Effector memory CD8-positive, alpha-beta T cell (primary cell): ENCODE data around the gene CTCFL.
"Not testable (repeated sequence)": the region's sequence is repeated elsewhere in the genome, so short reads cannot be mapped to it uniquely, and the experiment has no call there.

Experiments
- ATAC-seq: fragments of 150-1000 bp; cut with Tn5 transposase; replicated peaks from 2 replicates; pipeline ENCODE4 v1.10.0; 2021; ENCODE audit warnings: mild to moderate bottlenecking, moderate library complexity
- DNase-seq, 3 experiments: peaks; one replicate each; pipeline ENCODE4 v3.0.0; 2021
- H3K27ac Mint-ChIP-seq, 2 donors: one replicate each; pipeline ENCODE4 v1.8.0; 2022; ENCODE audit warnings: mild to moderate bottlenecking in 2 of 2, mixed read lengths in 2 of 2, moderate library complexity in 2 of 2
- H3K27me3 Mint-ChIP-seq, 2 donors: one replicate each; pipeline ENCODE4 v1.8.0; 2022; ENCODE audit warnings: mixed read lengths in 2 of 2
- H3K36me3 Mint-ChIP-seq: one replicate; pipeline ENCODE4 v1.8.0; 2022; ENCODE audit warnings: mild to moderate bottlenecking, moderate library complexity, mixed read lengths; ENCODE audit not compliant: insufficient read depth
- H3K4me1 Mint-ChIP-seq, 2 donors: one replicate each; pipeline ENCODE4 v1.8.0; 2022; ENCODE audit warnings: low read depth in 2 of 2, mixed read lengths in 2 of 2
- H3K4me3 Mint-ChIP-seq, 2 donors: one replicate each; pipeline ENCODE4 v1.8.0; 2022; ENCODE audit warnings: mild to moderate bottlenecking in 2 of 2, mixed read lengths in 2 of 2, moderate library complexity in 2 of 2
- H3K9me3 Mint-ChIP-seq, 2 donors: one replicate each; pipeline ENCODE4 v1.8.0; 2022; ENCODE audit warnings: mixed read lengths in 2 of 2

Gene CTCFL

DNA sequence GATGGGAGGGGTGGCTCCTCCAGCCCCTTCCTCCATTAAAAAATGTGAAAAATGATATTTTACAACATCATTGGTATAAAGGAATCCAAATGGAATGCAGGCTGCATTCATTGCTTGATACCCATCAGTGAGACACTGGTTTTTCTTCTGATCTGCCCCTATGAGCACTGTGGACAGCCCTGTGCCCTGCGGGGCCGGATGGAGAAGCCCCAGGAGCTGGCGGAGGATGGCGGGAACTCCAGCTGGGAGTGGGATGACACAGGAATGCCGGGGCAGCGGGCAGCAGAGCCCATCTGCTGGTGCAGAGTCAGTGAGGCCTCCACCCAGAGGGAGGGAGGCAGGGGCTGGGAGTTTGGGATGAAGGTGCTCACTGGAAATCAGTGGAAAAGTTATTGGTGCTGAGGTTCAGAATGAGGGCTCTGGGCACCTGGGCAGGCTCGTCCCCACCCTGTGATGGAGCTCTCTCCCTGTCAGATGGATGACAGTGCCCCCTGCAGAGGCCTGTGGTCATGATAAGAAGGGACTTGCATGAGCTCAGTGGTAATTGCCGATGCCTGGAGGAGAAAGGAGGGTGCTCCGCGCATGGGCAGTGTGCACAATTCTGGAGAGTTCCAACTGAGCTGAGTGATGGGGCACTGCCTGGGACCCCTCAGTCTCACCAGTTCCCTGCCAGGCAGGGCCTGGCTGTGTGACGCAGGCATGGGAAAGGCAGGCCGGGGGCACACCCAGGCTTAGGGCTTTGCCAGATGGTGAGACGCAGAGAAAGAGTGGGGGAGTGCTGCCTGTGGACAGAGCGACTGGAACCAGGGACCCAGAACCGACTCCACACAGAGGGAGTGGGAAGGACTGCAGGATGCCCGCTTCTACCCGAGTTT lies 23.2 kb downstream of the CTCFL start:
- peaks cover 47 to 61% of the 10 kb centered on the region in 2 donors for H3K27me3 Mint-ChIP-seq
- no peaks in the 10 kb centered on the region for H3K9me3 Mint-ChIP-seq
- H3K36me3 Mint-ChIP-seq = no peaks in the 10 kb centered on the region
- no peak overlapping the region for H3K27ac Mint-ChIP-seq
- DNase-seq (no peak), ATAC-seq (no peak)
- no peak overlapping the region for H3K4me3 Mint-ChIP-seq
- peaks cover 5% of the 10 kb centered on the region in 2 donors for H3K4me1 Mint-ChIP-seq

DNA sequence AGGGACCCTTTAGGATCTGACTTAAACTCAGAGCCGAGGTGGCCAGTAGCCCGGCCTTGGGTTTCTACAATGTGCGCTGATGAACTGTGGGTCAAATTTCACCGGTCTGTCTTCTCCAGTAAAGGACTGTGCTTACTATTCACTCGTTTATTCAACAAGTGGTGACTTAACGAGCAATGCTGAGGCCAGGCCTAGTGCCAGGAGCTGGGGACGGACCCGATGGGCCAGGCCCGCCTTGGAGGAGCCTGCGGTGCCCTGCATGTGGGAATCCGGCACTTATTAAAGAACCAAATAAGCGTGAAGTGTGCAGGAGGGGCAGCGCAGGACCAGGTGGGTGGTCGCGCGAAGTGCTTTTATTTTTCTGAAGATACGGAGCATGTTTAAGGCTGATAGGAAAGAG lies 24.0 kb downstream of the CTCFL start:
- Mint-ChIP-seq H3K27me3 (peaks cover 55 to 68% of the 10 kb centered on the region in 2 donors), H3K4me1 (peaks cover 5% of the 10 kb centered on the region in 2 donors), H3K27ac (no peak overlapping the region), H3K4me3 (no peak overlapping the region), H3K9me3 (no peaks in the 10 kb centered on the region), H3K36me3 (no peaks in the 10 kb centered on the region)
- ATAC-seq = no peak
- DNase-seq = no peak

DNA sequence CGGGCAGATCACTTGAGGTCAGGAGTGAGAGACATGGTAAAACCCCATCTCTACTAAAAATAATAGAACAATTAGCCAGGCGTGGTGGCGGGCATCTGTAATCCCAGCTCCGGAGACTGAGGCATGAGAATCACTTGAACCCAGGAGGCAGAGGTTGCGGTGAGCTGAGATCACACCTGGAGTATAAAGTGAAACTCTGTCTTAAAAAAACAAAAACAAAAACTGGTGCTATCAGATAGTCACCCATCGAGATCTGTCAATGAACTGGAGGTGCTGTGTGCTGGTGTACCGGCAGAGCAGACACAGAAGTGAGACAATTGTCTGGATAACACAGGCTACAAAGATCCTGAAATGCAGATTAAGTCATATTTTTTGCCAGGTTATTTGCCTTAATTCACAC lies 24.7 kb downstream of the CTCFL start:
- H3K9me3 Mint-ChIP-seq = no peaks in the 10 kb centered on the region
- DNase-seq (no peak), ATAC-seq (no peak)
- peaks cover 5% of the 10 kb centered on the region in 2 donors for H3K4me1 Mint-ChIP-seq
- peaks cover 59 to 72% of the 10 kb centered on the region in 2 donors for H3K27me3 Mint-ChIP-seq
- no peak overlapping the region for H3K4me3 Mint-ChIP-seq
- no peak overlapping the region for H3K27ac Mint-ChIP-seq
- H3K36me3 Mint-ChIP-seq = no peaks in the 10 kb centered on the region

DNA sequence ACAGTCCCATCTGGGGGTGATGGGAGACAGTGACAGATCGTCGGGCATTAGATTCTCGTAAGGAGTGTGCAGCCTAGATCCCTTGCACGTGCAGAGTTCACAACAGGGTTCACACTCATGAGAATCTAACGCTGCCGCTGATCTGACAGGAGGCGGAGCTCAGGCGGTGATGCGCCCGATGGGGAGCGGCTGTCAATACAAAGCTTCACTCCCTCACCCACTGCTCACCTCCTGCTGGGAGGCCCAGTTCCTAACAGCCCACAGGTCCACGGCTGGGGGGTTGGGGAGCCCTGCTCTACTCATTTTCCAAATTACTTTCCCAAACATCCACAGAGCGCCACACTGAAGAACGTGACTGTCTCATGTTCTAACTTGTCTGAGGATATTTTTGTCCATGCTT lies 25.3 kb downstream of the CTCFL start:
- no peaks in the 10 kb centered on the region for H3K36me3 Mint-ChIP-seq

DNA sequence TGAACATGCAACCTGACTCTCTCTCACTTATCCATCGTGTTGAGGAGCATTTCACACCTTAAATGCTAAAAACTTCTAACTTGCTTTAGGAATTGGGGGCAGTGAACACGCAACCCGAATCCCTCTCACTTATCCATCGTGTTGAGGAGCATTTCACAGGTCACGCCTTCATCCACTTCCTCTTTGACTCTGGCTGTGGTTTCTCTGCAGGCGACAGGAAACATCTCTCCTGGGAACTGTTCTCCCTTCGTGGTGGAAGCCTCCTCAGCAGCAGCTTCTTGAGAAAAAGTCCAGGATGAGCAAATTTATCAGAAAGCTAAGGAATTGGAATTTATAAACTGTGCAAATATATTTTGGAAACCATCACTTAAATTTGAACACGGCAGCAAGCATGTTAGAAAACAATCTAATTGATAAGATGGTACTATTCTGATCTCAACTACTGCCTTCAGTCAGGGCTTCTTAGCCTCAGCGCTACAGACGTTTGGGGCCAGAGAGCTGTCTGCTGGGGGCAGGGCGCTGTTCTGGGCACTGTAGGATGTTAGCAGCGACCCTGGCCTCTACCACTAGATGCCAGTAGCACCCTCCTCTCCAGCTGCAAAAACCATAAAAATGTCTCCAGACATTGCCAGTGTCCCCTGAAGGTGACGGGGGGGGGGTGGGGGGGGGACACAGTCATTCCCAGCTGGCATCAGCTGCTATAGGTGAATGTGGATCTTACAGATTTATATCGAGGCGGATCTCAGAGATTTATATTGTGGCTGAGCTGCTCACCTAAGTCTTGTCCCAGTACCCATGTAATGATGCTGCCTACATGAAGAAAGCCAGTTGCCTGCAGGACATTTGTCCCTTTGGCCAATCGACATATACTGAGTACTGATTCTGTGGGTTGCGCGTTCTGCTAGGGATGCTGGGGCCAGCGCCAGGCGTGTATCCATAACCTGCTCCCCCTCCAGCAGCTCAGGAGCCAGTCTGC lies 26.2 kb downstream of the CTCFL start:
- ATAC-seq (peak; percentile 86), DNase-seq (peak; percentile 22 to 30 (median 26))
- Mint-ChIP-seq H3K4me1 (peaks cover 7 to 9% of the 10 kb centered on the region in 2 donors), H3K27me3 (peaks cover 63 to 68% of the 10 kb centered on the region in 2 donors), H3K27ac (no peak overlapping the region), H3K4me3 (no peak overlapping the region), H3K9me3 (no peaks in the 10 kb centered on the region), H3K36me3 (no peaks in the 10 kb centered on the region)

More for the DNA sequence above, 25.3 kb downstream of the CTCFL start:
- Mint-ChIP-seq H3K27ac (no peak overlapping the region), H3K9me3 (no peaks in the 10 kb centered on the region), H3K4me3 (no peak overlapping the region), H3K4me1 (peaks cover 7 to 9% of the 10 kb centered on the region in 2 donors), H3K27me3 (peaks cover 63 to 72% of the 10 kb centered on the region in 2 donors)
- DNase-seq (no peak), ATAC-seq (no peak)

DNA sequence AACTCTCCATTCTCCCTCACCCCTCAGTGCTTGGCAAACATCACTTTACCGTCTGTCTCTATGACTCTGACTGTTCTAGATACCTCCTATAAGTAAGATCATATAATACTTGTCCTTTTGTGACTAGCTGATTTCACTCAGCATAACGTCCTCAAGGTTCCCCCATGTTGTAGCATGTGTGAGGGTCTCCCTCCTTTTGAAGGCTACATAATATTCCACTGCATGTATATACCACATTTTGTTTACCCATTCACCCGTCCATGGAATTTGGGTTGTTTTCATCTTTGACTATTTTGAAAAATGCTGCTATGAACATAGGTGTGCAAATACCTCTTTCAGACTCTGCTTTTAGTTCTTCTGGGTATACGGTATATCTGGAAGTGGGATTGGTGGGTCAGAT lies 28.3 kb downstream of the CTCFL start:
- Mint-ChIP-seq H3K36me3 (no peaks in the 10 kb centered on the region), H3K4me1 (peaks cover 7 to 9% of the 10 kb centered on the region in 2 donors), H3K4me3 (no peak overlapping the region), H3K27ac (no peak overlapping the region), H3K27me3 (peaks cover 46 to 48% of the 10 kb centered on the region in 2 donors), H3K9me3 (no peaks in the 10 kb centered on the region)
- ATAC-seq (no peak), DNase-seq (no peak)

DNA sequence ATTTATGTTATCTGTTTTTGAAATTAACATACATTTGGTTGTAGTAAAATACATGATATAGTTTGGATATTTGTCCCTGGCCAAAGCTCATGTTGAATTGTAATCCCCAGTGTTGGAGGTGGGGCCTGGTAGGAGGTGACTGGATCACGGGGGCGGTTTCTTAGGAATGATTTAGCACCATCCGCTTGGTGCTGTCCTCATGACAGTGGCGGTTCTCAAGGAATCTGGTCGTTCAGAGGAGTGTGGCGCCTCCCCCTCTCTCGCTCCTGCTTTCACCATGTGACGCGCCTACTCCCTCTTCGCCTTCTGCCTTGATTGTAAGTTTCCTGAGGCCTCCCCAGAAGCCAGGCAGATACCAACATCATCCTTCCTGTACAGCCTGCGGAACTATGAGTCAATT lies 29.0 kb downstream of the CTCFL start:
- peaks cover 40 to 42% of the 10 kb centered on the region in 2 donors for H3K27me3 Mint-ChIP-seq
- H3K9me3 Mint-ChIP-seq = no peaks in the 10 kb centered on the region
- H3K27ac Mint-ChIP-seq = no peak overlapping the region
- DNase-seq (no peak), ATAC-seq (no peak)
- H3K36me3 Mint-ChIP-seq = no peaks in the 10 kb centered on the region
- peaks cover 7 to 9% of the 10 kb centered on the region in 2 donors for H3K4me1 Mint-ChIP-seq
- H3K4me3 Mint-ChIP-seq = no peak overlapping the region

DNA sequence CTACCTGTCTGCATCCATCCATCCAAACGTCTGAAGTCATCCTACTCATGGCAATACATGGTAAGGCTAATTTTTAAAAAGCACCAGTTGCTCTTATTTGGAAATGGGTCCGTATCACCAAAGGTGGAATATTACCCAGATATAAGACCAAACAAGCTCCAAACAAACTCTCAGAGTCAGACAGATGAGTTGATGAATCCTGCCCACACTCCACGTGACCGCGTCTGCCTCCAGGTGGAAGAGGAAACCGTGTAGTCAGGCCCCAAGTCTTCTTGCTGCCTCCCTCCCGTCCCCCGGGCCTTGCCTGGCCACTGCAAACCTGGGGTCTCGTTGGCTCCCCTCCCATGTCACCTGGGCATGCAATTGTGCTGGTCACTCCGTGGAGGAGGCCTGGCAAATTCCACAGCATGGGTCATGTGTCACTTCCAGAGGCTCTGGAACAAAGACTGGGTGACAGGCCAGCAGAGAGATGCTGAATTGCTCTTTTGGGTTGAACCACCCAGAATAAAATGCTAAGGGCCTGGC lies 31.8 kb downstream of the CTCFL start:
- Mint-ChIP-seq H3K36me3 (no peaks in the 10 kb centered on the region), H3K4me1 (peaks cover 2 to 5% of the 10 kb centered on the region in 2 donors), H3K27me3 (peaks cover 24 to 28% of the 10 kb centered on the region in 2 donors), H3K4me3 (no peak overlapping the region), H3K9me3 (no peaks in the 10 kb centered on the region), H3K27ac (no peak overlapping the region)
- no peak for ATAC-seq
- DNase-seq = no peak

DNA sequence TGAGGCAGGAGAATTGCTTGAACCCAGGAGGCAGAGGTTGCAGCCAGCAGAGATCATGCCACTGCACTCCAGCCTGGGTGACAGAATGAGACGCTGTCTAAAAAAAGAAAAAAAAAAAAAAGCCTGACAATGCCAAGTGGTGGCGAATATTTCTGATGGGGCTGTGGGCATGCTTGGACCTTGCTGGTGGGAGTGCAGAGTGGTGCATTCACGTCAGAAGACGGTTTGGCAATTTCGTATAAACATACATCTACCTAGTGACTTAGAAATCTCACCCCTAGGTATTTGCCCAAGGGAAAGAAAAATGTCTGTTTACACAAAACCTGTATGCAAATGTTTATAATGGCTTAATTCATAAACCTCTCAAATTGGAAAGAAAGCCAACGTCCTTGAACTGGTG lies 33.6 kb downstream of the CTCFL start:
- Mint-ChIP-seq H3K4me3 (no peak overlapping the region), H3K9me3 (no peaks in the 10 kb centered on the region), H3K4me1 (peaks cover 2 to 5% of the 10 kb centered on the region in 2 donors), H3K27ac (no peak overlapping the region), H3K27me3 (peaks cover 12 to 16% of the 10 kb centered on the region in 2 donors), H3K36me3 (no peaks in the 10 kb centered on the region)
- ATAC-seq (no peak), DNase-seq (no peak)

DNA sequence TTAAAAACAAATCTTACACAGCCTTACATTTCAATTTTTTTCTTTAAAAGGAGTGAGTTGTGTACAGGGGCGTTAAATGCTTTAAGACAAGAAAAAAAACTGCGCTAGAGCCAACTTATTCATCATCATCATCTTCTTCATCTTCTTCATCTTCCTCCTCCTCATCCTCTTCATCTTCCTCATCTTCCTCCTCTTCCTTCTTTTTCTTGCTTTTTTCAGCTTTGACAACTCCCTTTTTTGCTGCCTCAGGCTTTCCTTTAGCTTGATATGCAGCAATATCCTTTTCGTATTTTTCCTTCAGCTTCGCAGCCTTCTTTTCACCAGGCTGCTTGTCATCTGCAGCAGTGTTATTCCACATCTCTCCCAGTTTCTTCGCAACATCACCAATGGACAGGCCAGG lies 36.7 kb downstream of the CTCFL start:
- H3K27ac Mint-ChIP-seq, ATAC-seq, H3K9me3 Mint-ChIP-seq, H3K4me3 Mint-ChIP-seq, H3K4me1 Mint-ChIP-seq, DNase-seq, H3K36me3 Mint-ChIP-seq: not testable (repeated sequence)
- H3K27me3 Mint-ChIP-seq = peaks cover 8 to 26% of the 10 kb centered on the region in 2 donors

DNA sequence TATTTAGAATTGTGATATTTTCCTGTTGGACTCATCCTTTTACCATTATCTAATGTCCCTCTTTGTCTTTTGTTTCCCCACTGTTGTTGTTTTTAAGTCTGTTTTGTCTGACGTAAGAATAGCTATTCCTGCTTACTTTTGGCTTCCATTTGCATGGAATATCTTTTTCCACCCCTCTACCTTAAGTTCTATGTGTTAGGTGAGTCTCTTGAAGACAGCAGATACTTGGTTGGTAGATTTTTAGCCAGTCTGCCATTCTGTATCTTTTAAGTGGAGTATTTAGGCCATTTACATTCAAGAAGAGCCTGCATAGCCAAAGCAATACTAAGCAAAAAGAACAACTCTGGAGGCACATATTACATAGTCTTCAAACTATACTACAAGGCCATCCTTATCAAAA lies 39.2 kb downstream of the CTCFL start:
- Mint-ChIP-seq H3K27ac (no peak overlapping the region), H3K4me3 (no peak overlapping the region), H3K9me3 (no peaks in the 10 kb centered on the region), H3K36me3 (peaks cover 2% of the 10 kb centered on the region), H3K4me1 (peaks cover 8 to 10% of the 10 kb centered on the region in 2 donors), H3K27me3 (peaks cover 8 to 39% of the 10 kb centered on the region in 2 donors)
- DNase-seq (no peak), ATAC-seq (no peak)

DNA sequence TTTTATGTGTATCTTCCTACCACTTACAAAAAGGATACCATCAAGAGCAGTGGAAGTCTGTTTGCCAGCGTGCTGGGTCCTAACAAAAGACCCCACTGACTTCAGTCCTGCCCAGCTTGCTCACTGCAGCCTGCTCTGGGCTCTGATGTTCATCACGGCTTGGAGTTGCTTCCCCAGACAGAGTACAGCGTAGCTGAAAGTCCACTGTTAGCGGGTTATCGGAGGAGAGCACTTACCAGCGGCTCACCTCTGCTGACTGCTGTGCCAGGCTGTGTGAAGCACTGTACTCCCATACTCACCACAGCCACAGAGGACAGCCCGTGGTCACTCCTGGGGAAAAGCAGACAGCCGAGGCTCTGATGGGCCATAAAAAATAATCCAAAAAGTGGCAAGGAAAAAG lies 40.2 kb downstream of the CTCFL start:
- no peak for DNase-seq
- Mint-ChIP-seq H3K27me3 (peaks cover 8 to 43% of the 10 kb centered on the region in 2 donors), H3K4me1 (peaks cover 8 to 10% of the 10 kb centered on the region in 2 donors), H3K36me3 (peaks cover 2% of the 10 kb centered on the region), H3K4me3 (no peak overlapping the region), H3K27ac (no peak overlapping the region), H3K9me3 (no peaks in the 10 kb centered on the region)
- no peak for ATAC-seq
